GM12864 (cell line): ENCODE results near the gene TXNDC15.
A peak's percentile ranks its signal among the peaks of the same experiment; 100 is the strongest.
"Not testable (repeated sequence)": the region's sequence is repeated elsewhere in the genome, so short reads cannot be mapped to it uniquely, and the experiment has no call there.

Experiments used
- DNase-seq: peaks from one replicate; pipeline ENCODE4 v3.0.0-alpha.2; 2011; ENCODE audit warnings: low read depth
- H3K4me3 ChIP-seq: 2 replicates; pipeline ENCODE4 v1.5.1; 2011; ENCODE audit warnings: mild to moderate bottlenecking, low read depth, low read length, control low read depth
- CTCF ChIP-seq: IDR thresholded peaks from 2 replicates; pipeline ENCODE4 v1.5.1; 2011; ENCODE audit warnings: low read depth, mild to moderate bottlenecking, moderate library complexity, low read length, control low read depth, inconsistent platforms; ENCODE audit errors: missing control alignments

TXNDC15 gene

GRCh38 chr5:134873987-134874830 is at the start of gene TXNDC15:
TSS of gene TXNDC15 (plus strand) at chr5:134874371. CDS start at chr5:134874428, 57 bp downstream.
- TF ChIP-seq CTCF: no peak
- DNase-seq: peak; percentile 53
- peak within 1 kb of the TSS; percentile 87 for H3K4me3 ChIP-seq

GRCh38 chr5:134824681-134825080 is 49.5 kb upstream of the TXNDC15 start:
- no peak overlapping the region for H3K4me3 ChIP-seq
- no peak for TF ChIP-seq CTCF
- no peak for DNase-seq

GRCh38 chr5:134825212-134825611 is 49.0 kb upstream of the TXNDC15 start:
- H3K4me3 ChIP-seq: no peak overlapping the region
- DNase-seq: no peak
- no peak for TF ChIP-seq CTCF

GRCh38 chr5:134833340-134834032 is 40.7 kb upstream of the TXNDC15 start:
- DNase-seq: no peak
- no peak for TF ChIP-seq CTCF
- no peak overlapping the region for H3K4me3 ChIP-seq

- TF ChIP-seq CTCF: no peak
These were observed 38.5 kb upstream of the TXNDC15 start for GRCh38 chr5:134835623-134836022.

GRCh38 chr5:134837530-134838181 is 36.5 kb upstream of the TXNDC15 start:
- no peak for DNase-seq
- TF ChIP-seq CTCF: no peak

More at GRCh38 chr5:134835623-134836022, 38.5 kb upstream of the TXNDC15 start:
- DNase-seq: no peak
- no peak overlapping the region for H3K4me3 ChIP-seq

GRCh38 chr5:134838361-134838760 is 35.8 kb upstream of the TXNDC15 start:
- H3K4me3 ChIP-seq, DNase-seq: not testable (repeated sequence)

More at GRCh38 chr5:134837530-134838181, 36.5 kb upstream of the TXNDC15 start:
- no peak overlapping the region for H3K4me3 ChIP-seq
